Endothelial cell of hepatic sinusoid (primary cell): ENCODE data around the gene TAS2R4.
"Not testable (repeated sequence)": the region's sequence is repeated elsewhere in the genome, so short reads cannot be mapped to it uniquely, and the experiment has no call there.

Source experiments
- in situ Hi-C: cut with HindIII; loops from 2 replicates; pipeline ENCODE4 v1.10.0; 2017; ENCODE audit warnings: low sequenced_read_pairs

The TAS2R4 gene

DNA sequence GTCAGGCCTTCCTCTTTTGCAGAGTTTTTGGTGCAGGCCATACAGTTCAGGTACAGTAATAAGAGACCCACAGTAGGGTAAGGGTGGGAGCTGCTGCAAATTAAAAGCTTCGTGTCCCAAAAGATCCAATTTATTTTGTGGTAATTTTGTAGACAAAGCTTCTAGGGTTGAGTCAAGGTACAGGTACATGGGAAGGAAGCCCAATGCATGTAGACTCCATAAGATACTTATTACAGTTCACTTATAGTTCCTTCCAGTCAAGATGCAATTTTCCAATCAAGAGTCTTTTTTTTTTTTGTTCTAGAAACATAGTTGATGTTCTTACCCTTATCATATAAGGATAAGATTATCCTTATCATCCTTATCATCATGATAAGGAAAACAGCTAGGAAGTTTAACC lies at the start of gene TAS2R4:
Gene TAS2R4 (plus strand): TSS at position 301 of the 400 bp plus-strand sequence. CDS start 1,815 bp downstream, outside the sequence.
- in situ Hi-C loops = no loop called here

- in situ Hi-C loops = loop anchor here (5.0 kb wide), 1 partner anchor 52 kb away; no protein-coding TSS in a partner anchor
These were observed 47.5 kb upstream of the TAS2R4 start for GRCh38 chr7:141729020-141729419.

DNA sequence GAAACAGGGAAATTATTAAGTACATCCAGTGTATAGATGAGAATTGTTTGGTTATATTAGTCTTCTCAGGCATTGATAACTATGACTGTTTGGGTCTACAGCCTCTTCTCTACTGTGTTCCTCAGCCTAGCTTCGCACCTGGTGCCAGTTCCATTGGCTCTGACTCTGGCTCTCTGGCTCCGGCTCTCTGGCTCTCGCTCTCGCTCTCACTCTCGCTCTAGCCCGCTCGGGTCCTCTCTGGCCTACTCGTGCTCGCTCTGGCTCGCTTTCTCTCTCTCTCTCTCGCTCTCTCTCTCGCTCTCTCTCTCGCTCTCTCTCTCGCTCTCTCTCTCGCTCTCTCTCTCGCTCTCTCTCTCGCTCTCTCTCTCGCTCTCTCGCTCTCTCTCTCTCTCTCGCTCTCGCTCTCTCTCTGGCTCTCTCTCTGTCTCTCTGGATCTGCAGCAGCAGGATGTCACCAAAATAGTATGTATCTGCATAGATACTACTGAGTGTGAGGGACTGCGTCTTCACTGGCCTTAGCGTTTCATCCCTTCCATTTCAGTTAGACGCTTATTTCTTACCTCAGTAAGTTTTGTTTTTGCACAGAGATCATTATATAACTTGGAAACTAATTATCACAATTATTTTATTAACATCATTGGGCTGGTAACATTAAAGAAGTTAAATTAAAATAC lies 44.9 kb upstream of the TAS2R4 start:
- in situ Hi-C loops = no loop called here

DNA sequence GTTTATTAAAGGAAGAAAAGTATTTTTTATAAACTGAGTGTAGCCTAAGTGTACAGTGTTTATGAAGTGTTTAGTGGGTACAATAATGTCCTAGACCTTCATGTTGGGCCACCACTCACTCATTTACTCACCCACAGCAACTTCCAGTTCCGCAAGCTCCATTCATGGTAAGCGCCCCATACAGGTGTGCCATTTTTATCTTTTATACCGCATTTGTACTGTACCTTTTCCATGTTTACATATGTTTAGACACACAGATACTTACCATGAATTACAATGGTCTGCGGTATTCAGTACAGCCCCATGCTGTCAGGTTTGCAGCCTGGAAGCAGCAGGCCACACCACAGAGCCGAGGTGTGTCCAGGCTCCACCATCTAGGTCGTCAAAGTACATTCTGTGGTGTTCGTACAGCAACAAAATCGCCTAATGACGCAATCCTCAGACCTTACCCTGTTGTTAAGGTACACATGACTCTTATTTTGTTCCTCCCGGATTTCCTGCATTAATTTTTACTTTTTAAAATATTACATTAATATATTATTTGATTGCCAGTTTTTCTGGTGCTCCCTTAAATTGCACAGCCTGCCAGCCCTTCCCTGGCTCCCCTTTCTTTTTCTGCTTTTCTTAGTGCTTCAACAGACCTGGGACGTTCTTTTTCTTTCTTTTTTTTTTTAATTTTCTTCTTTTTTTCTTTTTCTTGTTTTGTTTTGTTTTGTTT lies 39.2 kb upstream of the TAS2R4 start:
- in situ Hi-C loops = no loop called here

DNA sequence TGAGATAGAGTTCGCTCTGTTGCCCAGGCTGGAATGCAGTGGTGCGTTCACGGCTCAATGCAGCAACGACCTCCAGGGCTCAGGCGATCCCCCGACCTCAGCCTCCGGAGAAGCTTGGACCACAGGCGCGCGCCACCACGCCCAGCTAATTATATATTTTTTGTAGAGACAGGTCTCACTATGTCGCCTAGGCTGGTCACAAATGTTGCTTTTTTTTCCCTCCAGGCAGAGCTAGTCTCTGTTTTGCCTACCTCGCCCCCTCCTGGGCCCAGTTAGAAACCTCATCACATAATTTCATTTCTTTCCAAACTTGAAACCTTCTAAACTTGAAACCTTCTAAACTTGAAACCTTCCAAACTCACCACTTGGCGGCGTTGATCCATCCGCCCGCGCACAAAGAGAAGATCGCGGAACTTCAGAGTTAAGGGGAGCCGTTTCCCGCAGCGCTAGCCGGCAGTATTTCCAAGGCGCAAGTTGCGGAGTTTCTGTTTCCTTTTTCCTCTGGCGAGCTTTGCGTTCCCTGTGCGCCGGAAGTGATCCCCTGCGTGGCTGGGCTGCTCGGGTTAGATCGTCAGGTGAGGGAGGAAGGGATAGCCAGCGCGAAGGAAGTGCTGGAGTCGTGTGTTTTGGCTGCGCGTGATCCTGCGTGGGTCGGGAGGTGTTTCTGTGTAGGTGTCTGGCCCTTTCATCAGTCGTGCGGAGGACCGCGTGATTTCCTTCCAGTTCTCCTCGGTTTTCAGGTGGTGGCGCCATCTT lies 38.5 kb upstream of the TAS2R4 start, which contains the start of gene SSBP1:
Gene SSBP1 (plus strand): TSS at position 523 of the 756 bp plus-strand sequence. CDS start 809 bp downstream, outside the sequence.
- in situ Hi-C loops = no loop called here

DNA sequence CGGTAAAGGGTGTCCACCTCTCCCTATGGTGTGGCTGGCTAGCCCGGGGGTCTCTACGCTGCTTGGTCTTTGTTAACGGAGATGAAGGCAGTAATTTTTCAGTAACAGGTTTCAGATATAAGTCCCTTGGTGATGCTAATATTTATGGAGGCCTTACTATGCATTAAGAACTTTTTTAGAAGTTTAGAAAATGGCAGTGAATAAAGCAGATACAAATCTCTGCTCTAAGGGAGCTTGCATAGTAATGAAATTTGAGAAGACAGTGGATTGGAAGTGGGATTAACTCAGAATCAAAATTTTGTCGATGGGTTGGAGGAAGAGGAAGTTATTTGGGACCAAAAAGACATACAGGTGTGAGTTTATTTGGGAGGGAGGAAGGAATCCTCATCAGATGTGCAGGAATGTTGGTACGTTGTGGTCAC lies 37.9 kb upstream of the TAS2R4 start:
- in situ Hi-C loops = no loop called here

DNA sequence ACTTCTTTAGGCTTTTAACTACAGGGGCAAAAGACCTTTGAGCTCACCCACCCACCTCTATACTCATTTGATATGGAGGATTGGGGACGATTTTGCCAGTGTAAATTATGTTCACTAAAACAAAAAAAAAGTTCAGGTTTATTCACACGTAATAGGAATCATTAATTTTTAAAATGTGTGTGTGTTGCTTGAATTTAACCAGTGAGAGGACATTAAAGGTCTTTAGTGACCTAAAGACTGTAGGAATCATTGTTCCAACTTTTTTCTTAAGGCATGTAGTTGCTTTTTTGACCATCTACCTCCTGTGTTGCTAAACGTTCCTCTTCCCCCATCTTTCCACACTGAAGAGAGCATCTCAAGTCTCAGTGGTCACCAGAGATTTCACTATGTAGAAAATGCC lies 37.2 kb upstream of the TAS2R4 start:
- in situ Hi-C loops = no loop called here

GRCh38 chr7:141742229-141742628 lies 34.2 kb upstream of the TAS2R4 start:
- in situ Hi-C loops = no loop called here

DNA sequence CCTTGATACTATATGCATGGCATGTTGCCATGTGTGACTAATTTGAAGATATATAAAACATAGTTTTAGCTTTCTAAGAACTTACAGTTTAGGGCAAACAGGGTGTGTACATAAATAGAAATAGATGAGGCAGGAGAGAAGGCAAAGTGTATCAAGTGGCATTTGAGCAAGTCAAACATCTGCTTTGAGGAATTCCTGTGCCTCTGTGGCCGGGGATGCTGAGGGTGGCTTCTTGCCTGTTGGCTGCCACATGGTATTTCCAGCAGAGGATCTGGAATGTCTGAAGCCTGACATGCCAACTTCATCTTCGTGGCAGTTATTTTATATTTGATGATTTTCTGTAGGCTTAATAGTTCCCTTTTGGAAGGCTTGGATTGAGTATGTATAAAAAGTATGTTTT lies 32.3 kb upstream of the TAS2R4 start:
- in situ Hi-C loops = no loop called here

DNA sequence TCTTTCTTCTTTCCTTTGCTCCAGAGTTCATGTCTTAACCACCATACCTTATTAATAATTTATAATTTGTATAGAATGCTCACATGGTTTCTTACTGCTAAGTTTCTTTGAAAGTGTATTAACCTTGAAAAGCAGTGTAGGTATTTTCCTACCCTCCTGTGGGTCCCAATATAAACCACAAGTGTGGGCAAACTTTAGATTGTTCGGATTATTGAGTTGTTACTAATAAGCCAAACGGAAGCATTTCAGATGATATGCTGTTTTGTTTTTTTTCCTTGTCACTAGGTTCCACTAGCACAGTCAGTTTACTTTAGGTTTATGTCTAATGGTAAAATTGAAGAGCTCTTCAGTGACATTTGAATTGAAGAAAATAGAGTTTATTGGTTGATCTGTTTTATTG lies 28.1 kb upstream of the TAS2R4 start:
- in situ Hi-C loops = no loop called here

DNA sequence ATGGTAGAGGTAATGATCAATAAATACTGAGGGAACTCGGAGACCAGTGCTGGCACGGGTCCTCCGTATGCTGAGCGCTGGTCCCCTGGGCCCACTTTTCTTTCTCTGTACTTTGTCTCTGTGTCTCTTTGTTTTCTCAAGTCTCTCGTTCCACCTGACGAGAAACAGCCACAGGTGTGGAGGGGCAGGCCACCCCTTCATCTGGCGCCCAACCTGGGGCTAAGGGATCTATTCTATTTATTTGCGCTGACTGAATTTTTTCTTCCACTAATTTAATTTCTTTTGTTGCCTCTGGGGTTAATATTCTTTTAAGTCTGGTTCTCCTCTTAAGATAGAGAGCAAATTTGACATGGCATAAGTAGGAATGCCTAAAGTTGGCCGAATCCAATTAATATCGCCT lies 24.6 kb upstream of the TAS2R4 start:
- in situ Hi-C loops = not testable (repeated sequence)

DNA sequence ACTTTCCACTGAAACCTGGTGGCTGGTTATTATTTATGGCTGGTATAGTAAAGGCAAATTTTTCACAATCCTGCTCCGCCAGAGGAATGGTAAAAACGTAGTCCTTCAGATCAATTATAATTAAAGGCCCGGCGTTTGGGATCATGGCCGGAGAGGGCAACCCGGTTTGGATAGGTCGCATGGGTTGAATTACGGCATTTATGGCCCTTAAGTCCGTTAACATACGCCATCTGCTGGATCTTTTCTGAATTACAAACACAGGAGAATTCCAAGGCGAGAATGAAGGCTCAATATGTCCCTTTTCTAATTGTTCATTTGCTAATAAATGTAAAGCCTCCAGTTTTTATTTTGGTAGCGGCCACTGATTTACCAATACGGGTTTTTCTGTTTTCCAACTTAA lies 23.8 kb upstream of the TAS2R4 start:
- in situ Hi-C loops = no loop called here

DNA sequence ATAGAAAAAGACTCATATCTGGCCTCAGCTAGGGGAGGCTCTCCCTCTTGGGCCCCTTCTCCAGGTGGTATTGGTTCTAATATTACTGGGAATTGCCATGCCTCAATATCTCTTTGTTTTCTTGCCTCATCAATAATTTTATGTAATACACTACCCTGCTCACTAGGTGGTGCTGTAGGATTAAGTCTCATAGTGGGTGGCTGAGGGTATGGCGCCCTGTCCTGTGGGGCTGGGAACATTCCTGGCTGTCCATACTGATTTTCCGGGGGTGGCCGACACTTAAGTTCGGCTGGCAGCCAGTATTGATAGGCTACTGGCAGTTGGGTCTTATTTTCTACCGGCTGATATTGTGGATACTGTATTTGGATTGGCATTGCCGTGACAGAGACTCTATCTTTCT lies 21.5 kb upstream of the TAS2R4 start:
- in situ Hi-C loops = no loop called here

GRCh38 chr7:141763797-141764196 lies 12.7 kb upstream of the TAS2R4 start, which contains the start of gene TAS2R3:
TSS of gene TAS2R3 (plus strand) at chr7:141764097. CDS start at chr7:141764159, 62 bp downstream.
- in situ Hi-C loops = no loop called here

DNA sequence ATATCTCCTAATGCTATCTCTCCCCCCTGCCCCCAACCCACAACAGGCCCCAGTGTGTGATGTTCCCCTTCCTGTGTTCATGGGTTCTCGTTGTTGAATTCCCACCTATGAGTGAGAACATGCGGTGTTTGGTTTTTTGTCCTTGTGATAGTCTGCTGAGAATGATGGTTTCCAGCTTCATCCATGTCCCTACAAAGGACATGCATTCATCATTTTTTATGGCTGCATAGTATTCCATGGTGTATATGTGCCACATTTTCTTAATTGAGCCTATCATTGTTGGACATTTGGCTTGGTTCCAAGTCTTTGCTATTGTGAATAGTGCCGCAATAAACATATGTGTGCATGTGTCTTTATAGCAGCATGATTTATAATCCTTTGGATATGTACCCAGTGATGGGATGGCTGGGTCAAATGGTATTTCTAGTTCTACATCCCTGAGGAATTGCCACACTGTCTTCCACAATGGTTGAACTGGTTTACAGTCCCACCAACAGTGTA lies 6.3 kb upstream of the TAS2R4 start:
- in situ Hi-C loops = not testable (repeated sequence)

DNA sequence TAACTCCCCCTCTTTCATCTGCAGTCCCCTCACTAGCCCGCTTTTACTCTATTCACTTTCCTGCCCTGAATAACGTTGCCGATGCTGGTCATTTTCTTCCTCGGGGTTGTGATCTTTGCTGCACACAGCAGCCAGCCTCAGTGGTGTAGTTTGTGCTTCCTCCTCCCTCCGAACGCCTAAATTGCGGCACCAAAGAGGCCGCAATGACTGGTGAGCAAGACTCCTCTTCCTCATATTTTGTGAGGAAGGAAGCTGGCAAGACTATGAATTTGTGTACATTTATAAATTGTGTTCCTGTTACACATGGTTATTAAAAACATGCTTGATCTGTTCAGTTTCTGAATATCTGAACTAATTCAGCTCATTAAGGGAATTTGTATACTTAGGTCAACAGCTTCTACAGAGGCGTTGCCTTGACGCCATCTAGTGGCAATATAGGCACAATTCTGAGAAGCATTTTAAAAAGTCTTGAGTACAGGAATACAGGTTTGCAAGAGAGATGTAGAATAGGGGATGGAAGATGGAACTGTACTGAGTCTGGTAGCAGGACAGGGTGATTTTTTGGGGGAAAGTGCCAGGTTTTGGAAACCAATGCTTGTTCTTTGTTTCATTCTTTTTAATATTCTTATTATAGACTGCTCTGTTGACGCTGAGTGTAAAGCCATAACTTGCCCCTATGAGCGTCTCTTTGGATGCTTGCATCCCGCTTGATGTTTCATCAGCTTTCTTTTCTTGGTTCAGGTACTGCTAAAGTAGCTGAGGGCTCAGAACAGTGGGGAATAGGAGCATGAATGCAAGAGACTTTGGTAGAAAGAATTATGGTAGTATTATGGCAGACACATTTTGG lies 9.5 kb downstream of the TAS2R4 start:
- in situ Hi-C loops = no loop called here

GRCh38 chr7:141788296-141788695 lies 11.8 kb downstream of the TAS2R4 start:
- in situ Hi-C loops = no loop called here

GRCh38 chr7:141789917-141790316 lies 13.4 kb downstream of the TAS2R4 start, which contains the start of gene TAS2R5:
TSS of gene TAS2R5 (plus strand) at chr7:141790217. CDS start at chr7:141790362, 145 bp downstream.
- in situ Hi-C loops = no loop called here

DNA sequence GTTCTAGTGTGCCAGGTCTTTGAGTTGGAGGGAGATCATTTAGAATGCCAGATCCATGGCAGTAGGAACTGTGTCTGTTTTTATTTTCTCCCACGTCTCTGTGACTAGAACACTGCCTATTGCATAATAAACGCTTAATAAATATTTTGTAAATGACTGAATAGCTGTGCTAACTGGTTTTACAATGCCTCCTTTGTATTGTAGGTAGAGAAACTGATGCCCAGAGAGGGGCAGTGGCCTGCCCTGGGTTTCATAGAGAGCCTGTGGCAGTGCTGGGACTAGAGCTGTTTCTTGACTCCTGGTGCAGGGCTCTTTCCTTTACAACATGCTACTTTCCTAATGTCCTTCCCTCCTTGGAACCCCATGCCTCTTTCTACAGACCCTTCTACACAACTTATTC lies 16.1 kb downstream of the TAS2R4 start:
- in situ Hi-C loops = no loop called here

GRCh38 chr7:141820067-141820466 lies 43.6 kb downstream of the TAS2R4 start:
- in situ Hi-C loops = no loop called here
